Vagina (tissue), 2 donors: ENCODE measurements around the gene AADACL4.

Experiments used
- POLR2A ChIP-seq, 2 donors: fragments of 450-650 bp; IDR thresholded peaks; one replicate each; pipeline ENCODE4 v1.6.1; 2017; ENCODE audit warnings: antibody characterized with exemption in 2 of 2, mild to moderate bottlenecking in 2 of 2, moderate library complexity in 2 of 2
- TF ChIP-seq, protein P1 (sequence below), 3 experiments: fragments of 450-650 bp in 2 of 3; fragments of 200-600 bp in 1 of 3; sonication (generic) in 1 of 3; IDR thresholded peaks; one replicate each; pipeline ENCODE4 v1.5.1; 2017 to 2019; ENCODE audit warnings: antibody characterized with exemption in 3 of 3, mild to moderate bottlenecking in 2 of 3, moderate library complexity in 2 of 3

DNA sequence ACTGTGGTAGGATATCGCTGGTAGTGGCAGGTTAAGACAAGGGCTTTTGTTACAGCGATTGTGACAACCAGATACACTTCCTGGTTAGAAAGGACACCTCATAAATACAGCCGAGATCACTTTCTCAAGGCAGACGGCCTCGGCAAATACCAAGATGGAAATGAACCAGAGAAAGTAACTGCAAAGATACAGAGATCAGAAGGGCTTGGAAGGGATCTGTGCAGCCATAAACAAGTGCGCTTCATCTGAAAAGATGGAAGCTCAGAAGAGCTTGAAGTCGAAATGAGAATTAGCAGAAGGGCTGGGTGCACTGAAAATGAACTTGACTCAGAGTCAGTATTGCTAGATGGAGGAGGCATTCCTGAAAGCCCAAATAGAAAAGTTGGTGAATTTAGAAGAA is 32.9 kb upstream of the AADACL4 start:
- TF ChIP-seq POLR2A (IDR thresholded peaks at IDR 0.05): no peak
- TF ChIP-seq, protein P1, sequence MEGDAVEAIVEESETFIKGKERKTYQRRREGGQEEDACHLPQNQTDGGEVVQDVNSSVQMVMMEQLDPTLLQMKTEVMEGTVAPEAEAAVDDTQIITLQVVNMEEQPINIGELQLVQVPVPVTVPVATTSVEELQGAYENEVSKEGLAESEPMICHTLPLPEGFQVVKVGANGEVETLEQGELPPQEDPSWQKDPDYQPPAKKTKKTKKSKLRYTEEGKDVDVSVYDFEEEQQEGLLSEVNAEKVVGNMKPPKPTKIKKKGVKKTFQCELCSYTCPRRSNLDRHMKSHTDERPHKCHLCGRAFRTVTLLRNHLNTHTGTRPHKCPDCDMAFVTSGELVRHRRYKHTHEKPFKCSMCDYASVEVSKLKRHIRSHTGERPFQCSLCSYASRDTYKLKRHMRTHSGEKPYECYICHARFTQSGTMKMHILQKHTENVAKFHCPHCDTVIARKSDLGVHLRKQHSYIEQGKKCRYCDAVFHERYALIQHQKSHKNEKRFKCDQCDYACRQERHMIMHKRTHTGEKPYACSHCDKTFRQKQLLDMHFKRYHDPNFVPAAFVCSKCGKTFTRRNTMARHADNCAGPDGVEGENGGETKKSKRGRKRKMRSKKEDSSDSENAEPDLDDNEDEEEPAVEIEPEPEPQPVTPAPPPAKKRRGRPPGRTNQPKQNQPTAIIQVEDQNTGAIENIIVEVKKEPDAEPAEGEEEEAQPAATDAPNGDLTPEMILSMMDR (IDR thresholded peaks at IDR 0.05): no peak
